ENCODE results near the gene WBP2. TPM values are rescaled to one million over a fixed set of nuclear protein-coding genes. Genes with fewer than 3 reads are reported as not detected.
"Not testable (repeated sequence)": the region's sequence is repeated elsewhere in the genome, so short reads cannot be mapped to it uniquely, and the experiment has no call there.

Gene WBP2
- total RNA-seq, 1 donor: 31.1 TPM

DNA sequence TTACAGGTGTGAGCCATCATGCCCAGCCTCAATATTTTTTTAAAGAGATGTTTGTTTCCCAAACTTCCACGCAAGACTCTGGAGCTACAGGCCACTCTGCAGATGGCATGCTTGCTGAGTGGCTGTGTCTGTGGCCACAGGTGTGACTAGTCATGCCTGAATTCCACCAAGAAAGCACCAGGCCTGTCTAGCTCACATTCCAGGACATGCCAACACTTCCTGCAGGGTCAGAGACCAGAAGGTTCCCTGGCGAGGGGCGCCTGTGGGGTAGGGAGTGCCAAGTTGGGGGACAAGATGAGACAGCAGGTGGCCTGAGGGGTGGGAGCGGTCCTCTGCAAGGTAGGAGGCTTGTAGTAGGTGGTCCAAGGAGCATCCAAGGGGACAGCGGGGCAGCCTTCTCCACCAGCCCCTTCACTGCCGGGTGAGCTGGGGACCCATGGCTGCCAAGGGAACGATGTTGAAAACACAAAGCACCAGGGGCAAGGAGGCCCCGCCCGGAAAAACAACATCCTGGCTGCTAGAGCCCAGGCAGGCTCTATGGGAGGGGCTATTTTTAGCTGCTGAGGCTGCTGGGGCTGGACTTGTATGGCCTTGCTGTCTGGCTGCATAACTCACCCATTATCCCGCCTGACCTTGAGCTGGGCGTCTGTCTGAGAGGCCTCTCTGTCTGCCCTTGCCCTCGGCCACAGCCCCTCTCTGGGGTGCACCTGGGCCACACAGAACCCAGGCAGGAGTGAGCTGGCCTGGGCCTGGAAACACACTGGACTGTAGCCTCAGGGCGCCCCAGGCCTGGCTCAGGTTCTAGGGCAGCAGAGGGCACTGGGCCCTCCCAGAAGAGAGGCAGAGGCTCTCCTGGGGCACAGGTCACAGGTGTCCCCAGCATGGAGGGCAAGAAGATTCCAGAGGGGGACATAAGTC lies 17.6 kb upstream of the WBP2 start:
- H3K4me2 ChIP-seq (ENCODE audit: insufficient read depth, low read length): peak overlapping the region; percentile 20
- H3K4me3 ChIP-seq (ENCODE audit: insufficient read depth, low read length): peak overlapping the region; percentile 16
- no peaks in the 10 kb centered on the region for H3K36me3 ChIP-seq (ENCODE audit: insufficient read depth, low read length)
- H3K9me3 ChIP-seq (ENCODE audit: low read depth, low read length): no peaks in the 10 kb centered on the region
- H3K79me2 ChIP-seq (ENCODE audit: insufficient read depth, low read length): no peaks in the 10 kb centered on the region
- H3K27me3 ChIP-seq (ENCODE audit: insufficient read depth, low read length): no peaks in the 10 kb centered on the region
- H3K27ac ChIP-seq (ENCODE audit: low read depth, low read length): peak overlapping the region; percentile 80
- H2AFZ ChIP-seq (ENCODE audit: low read length): peak overlapping the region; percentile 63
- H3K4me1 ChIP-seq (ENCODE audit: insufficient read depth, low read length): peaks cover 40% of the 10 kb centered on the region
- H4K20me1 ChIP-seq (ENCODE audit: insufficient read depth, low read length): peaks cover 3% of the 10 kb centered on the region
- DNase-seq (ENCODE audit: insufficient read length, low spot score, missing footprints): peak; percentile 98
- TF ChIP-seq CTCF (IDR thresholded peaks at IDR 0.05; ENCODE audit: extremely low read depth, low read depth, low read length): no peak

DNA sequence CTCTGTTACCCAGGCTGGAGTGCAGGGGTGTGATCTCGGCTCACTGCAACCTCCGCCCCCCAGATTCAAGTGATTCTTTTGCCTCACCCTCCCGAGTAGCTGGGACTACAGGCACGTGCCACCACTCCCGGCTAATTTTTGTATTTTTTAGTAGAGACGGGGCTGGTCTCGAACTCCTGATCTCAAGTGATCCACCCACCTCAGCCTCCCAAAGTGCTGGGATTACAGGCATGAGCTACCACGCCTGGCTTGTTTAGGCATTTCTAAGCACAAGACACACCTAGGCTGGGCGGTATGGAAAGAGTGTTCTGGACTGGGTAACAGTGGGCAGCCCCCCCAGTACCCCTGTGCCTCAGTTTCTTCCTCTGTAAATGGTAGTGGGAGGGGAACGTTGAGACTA lies 15.1 kb upstream of the WBP2 start:
- H3K27ac ChIP-seq (ENCODE audit: low read depth, low read length); H3K4me2 ChIP-seq (ENCODE audit: insufficient read depth, low read length); H3K9me3 ChIP-seq (ENCODE audit: low read depth, low read length); H2AFZ ChIP-seq (ENCODE audit: low read length); H3K4me3 ChIP-seq (ENCODE audit: insufficient read depth, low read length); H3K36me3 ChIP-seq (ENCODE audit: insufficient read depth, low read length); H3K27me3 ChIP-seq (ENCODE audit: insufficient read depth, low read length); H3K79me2 ChIP-seq (ENCODE audit: insufficient read depth, low read length); H4K20me1 ChIP-seq (ENCODE audit: insufficient read depth, low read length): not testable (repeated sequence)
- DNase-seq (ENCODE audit: insufficient read length, low spot score, missing footprints): peak; percentile 15
- H3K4me1 ChIP-seq (ENCODE audit: insufficient read depth, low read length): peaks cover 17% of the 10 kb centered on the region

DNA sequence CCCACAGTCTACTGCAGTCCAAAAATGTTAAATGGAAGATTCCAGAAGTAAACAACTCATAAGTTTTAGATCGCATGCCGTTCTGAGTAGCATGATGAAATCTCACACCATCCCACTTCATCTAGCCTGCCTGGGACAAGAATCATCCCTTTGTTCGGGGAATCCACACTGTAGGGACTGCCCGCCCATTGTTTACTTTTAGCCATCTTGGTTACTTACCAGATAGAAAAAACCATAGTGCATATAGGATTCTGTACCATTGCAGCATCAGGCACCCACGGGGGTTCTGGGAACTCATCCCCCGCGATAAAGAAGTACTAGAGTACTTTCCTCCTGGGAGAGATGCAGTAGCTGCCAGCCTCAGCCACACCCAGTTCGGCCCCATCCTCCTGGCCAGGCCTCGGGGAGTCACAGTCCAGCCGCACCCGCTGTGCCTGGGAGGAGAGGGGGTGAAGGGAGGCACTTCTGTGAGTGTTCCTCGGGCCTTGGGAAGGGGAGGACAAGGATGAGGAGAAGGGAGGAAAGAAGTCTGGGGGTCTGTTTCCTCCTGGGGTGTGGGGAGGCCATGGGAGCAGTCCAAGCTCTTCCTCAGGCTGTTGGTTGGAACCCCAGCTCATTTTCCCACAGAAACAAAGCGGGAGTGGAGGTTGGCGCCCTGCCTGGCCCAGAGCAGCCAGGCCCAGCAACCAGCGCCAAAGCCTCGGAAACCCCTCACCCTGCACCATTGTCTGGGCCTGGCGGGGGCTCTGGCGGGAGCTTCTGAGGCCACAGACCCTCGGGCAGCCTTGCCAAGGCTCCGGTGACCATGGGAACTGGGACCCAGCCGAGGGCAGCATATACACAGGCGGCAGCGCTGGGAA lies 14.4 kb upstream of the WBP2 start:
- Histone ChIP-seq H2AFZ (ENCODE audit: low read length) (peak overlapping the region; percentile 88), H3K4me2 (ENCODE audit: insufficient read depth, low read length) (peak overlapping the region; percentile 7), H3K9me3 (ENCODE audit: low read depth, low read length) (no peaks in the 10 kb centered on the region), H3K27me3 (ENCODE audit: insufficient read depth, low read length) (no peaks in the 10 kb centered on the region), H4K20me1 (ENCODE audit: insufficient read depth, low read length) (no peaks in the 10 kb centered on the region), H3K4me3 (ENCODE audit: insufficient read depth, low read length) (no peak overlapping the region), H3K4me1 (ENCODE audit: insufficient read depth, low read length) (peaks cover 17% of the 10 kb centered on the region), H3K79me2 (ENCODE audit: insufficient read depth, low read length) (no peaks in the 10 kb centered on the region), H3K27ac (ENCODE audit: low read depth, low read length) (peak overlapping the region; percentile 45), H3K36me3 (ENCODE audit: insufficient read depth, low read length) (no peaks in the 10 kb centered on the region)
- DNase-seq (ENCODE audit: insufficient read length, low spot score, missing footprints): peak; percentile 95
- TF ChIP-seq CTCF (IDR thresholded peaks at IDR 0.05; ENCODE audit: extremely low read depth, low read depth, low read length): no peak

- H3K9me3 ChIP-seq (ENCODE audit: low read depth, low read length); H3K4me3 ChIP-seq (ENCODE audit: insufficient read depth, low read length); H3K27me3 ChIP-seq (ENCODE audit: insufficient read depth, low read length); H4K20me1 ChIP-seq (ENCODE audit: insufficient read depth, low read length); H3K36me3 ChIP-seq (ENCODE audit: insufficient read depth, low read length); H3K79me2 ChIP-seq (ENCODE audit: insufficient read depth, low read length); H3K27ac ChIP-seq (ENCODE audit: low read depth, low read length); H3K4me2 ChIP-seq (ENCODE audit: insufficient read depth, low read length): not testable (repeated sequence)
- DNase-seq (ENCODE audit: insufficient read length, low spot score, missing footprints): peak; percentile 26
- H3K4me1 ChIP-seq (ENCODE audit: insufficient read depth, low read length): peaks cover 17% of the 10 kb centered on the region
- H2AFZ ChIP-seq (ENCODE audit: low read length): peak overlapping the region; percentile 88
Observed at GRCh38 chr17:75868730-75869281, 13.7 kb upstream of the WBP2 start.

- not testable (repeated sequence) for H3K4me3 ChIP-seq (ENCODE audit: insufficient read depth, low read length); H3K9me3 ChIP-seq (ENCODE audit: low read depth, low read length); H2AFZ ChIP-seq (ENCODE audit: low read length); H3K4me1 ChIP-seq (ENCODE audit: insufficient read depth, low read length); H4K20me1 ChIP-seq (ENCODE audit: insufficient read depth, low read length); H3K27me3 ChIP-seq (ENCODE audit: insufficient read depth, low read length); H3K4me2 ChIP-seq (ENCODE audit: insufficient read depth, low read length); H3K27ac ChIP-seq (ENCODE audit: low read depth, low read length); H3K79me2 ChIP-seq (ENCODE audit: insufficient read depth, low read length); H3K36me3 ChIP-seq (ENCODE audit: insufficient read depth, low read length)
- peak; percentile 43 for DNase-seq (ENCODE audit: insufficient read length, low spot score, missing footprints)
Observed at GRCh38 chr17:75865404-75866188, 10.5 kb upstream of the WBP2 start.

GRCh38 chr17:75864887-75865286 lies 9.8 kb upstream of the WBP2 start:
- not testable (repeated sequence) for H3K9me3 ChIP-seq (ENCODE audit: low read depth, low read length); H3K4me3 ChIP-seq (ENCODE audit: insufficient read depth, low read length); H3K36me3 ChIP-seq (ENCODE audit: insufficient read depth, low read length); H3K4me2 ChIP-seq (ENCODE audit: insufficient read depth, low read length); H3K4me1 ChIP-seq (ENCODE audit: insufficient read depth, low read length); H3K27me3 ChIP-seq (ENCODE audit: insufficient read depth, low read length); H3K79me2 ChIP-seq (ENCODE audit: insufficient read depth, low read length); H3K27ac ChIP-seq (ENCODE audit: low read depth, low read length); H4K20me1 ChIP-seq (ENCODE audit: insufficient read depth, low read length); DNase-seq (ENCODE audit: insufficient read length, low spot score, missing footprints)
- H2AFZ ChIP-seq (ENCODE audit: low read length): peak overlapping the region; percentile 57

Measured in osteoblast (primary cell).